GM18508 (cell line): Measurements from ENCODE around the gene PSMG2.

Experiments
- ATAC-seq: cut with Tn5 transposase; IDR thresholded peaks from one replicate; pipeline ENCODE4 v1.9.1; 2021; ENCODE audit warnings: moderate number of reproducible peaks; ENCODE audit not compliant: insufficient read depth, unreplicated experiment

PSMG2 gene

DNA sequence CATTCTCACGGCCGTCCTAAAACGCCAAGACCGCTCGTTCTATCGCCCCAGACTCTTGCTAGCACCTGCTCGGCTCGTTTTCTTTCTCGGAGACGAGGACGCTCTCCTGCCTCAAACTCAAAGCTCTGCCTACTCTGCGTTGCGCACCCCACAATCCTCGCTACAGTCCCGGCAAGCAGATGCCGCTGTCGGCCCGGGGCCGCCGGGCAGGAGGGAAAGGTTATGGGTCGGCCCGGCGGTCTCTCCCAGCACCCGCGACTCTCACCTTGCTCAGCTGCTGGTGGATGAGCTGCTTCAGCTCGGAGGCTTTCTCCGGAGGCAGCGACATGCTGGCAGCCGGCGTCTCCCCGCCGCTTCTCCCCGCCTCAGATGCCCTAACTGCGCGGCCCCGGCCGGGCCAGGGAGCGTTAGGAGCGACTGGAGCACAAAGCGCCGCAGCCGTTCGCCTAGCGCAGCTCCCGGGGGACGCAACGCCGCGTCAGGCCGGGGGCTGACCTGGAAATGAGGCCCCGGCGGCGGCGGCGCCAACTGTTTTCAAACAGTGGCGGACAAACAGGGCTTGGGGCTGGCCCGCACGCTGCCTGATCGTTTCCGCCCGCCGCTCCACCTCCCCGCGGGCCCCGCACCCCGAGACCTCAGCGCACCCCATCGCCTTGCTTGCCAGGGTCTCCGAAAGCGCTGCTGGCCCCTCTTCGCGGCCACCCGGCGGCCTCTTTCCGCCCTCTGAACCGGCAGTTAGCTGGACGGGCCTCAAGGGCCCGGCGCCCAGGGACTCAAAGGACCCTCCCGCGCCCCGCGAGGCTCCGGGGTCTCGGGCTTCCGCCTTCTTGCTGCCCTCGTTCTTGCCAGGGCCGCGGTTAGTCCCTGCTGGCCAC, at the start of gene PSMG2, which contains the start of gene CEP76:
PSMG2 (plus strand) TSS at position 822 of the 875 bp plus-strand sequence. CDS start 66 bp downstream, outside the sequence.
CEP76 (minus strand) TSS at position 503 of the 875 bp plus-strand sequence; CDS start at position 328, 175 bp downstream.
- peak; percentile 38 for ATAC-seq

DNA sequence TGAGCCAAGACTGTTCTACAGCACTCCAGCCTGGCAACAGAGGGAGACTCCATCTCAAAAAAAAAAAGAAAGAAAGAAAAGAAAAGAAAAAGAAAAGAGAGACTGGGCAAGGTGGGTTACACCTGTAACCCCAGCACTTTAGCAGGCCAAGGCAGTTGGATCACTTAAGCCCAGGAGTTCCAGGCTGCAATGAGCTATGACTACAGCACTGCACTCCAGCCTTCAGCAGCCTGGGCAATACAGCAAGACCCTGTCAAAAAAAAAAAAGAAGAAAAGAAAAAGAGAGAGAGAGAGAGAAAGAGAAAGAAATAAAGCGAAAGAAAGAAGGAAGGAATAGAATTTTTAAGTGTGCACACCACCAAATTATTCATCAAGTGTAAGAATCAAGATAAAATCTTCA, 47.9 kb upstream of the PSMG2 start:
- ATAC-seq: no peak

DNA sequence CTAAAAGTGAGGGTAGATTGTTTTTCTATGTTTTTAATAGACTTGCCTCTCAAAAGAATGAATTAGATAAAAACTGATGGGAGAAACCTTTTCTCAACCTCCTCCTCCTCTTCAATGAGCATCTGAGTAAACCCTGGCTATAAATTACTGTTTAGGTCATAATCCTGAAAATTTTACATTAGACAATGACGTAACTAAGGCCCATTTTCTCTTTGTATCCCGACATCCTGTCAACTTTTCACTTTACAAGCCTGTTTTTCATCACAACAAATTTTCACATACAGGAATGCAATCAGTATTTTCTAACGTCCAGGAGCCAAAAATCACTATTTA, 46.3 kb upstream of the PSMG2 start:
- no peak for ATAC-seq

DNA sequence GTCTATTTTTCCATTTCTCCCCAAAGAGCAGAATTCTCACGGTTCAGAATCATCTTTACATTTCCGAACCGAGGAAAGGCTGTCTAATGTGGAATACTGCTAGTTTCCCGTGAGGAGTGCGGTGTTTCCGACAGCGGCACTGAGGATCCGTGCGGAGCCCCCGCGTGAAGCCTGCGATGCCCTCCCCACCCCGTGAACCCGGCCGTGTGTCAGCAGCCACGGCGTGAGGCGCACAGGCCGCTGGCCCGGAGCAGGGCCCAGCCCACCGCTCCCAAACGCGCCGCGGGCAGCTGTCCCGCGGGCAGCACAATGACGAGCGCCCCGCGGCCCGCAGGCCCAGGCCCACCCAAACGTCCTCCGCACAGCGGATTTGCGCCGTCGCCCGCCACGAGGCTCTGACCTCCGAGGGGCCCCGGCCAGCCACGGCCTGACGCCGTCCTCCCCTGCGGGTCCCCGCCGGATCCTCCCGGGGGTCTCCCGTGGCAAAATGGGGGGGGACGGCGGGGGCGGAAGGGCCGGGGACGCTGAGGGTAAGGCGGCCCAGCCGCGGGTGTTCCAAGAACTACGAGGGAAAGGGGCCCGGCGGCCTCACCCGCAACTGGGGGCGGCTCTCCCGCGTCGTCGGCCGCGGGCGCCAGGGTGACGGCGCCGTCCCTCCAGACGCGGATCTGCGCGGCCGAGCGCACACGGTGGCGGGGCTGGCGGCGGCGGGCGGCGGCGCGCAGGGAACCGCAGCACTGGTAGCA, 45.7 kb upstream of the PSMG2 start:
- no peak for ATAC-seq

DNA sequence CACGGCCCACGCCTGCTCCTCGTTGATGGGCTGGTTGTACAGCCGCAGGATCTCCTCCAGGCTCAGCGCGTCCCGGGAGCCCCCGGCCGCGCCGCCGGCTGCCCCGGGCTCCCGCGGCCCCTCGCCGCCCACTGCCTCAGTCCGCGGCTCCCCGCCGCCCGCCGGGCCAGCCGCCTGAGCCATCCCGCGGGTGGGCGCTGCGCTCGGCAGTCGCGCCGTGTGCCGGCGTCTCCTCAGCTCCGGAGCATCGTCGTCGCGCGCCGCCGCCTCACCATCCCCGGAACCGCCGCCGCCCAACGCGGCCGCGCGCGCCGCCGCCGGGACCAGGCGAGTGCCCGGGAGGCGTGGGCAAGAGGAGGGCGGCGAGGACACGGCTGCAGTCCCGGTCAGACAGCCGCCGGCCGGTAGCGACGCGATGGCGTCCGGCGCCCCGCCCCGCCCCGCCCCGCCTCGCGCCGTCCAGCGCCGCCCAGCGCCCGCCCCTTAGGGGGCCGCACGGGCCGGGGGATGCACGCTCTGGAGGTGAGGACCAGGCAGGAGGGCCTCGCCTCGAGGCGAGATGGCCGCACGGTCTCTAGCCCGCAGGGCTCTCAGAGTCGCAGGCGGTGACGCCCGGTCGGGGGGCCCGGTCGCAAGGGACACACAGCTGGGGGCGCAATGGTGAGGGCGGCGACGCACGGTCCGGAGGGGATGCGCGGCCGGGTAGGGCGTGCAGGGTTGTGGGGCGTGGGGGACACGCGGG, 45.0 kb upstream of the PSMG2 start, which contains the start of gene SPIRE1:
SPIRE1 (minus strand) TSS at position 424 of the 742 bp plus-strand sequence; CDS start at position 183, 241 bp downstream.
- no peak for ATAC-seq

DNA sequence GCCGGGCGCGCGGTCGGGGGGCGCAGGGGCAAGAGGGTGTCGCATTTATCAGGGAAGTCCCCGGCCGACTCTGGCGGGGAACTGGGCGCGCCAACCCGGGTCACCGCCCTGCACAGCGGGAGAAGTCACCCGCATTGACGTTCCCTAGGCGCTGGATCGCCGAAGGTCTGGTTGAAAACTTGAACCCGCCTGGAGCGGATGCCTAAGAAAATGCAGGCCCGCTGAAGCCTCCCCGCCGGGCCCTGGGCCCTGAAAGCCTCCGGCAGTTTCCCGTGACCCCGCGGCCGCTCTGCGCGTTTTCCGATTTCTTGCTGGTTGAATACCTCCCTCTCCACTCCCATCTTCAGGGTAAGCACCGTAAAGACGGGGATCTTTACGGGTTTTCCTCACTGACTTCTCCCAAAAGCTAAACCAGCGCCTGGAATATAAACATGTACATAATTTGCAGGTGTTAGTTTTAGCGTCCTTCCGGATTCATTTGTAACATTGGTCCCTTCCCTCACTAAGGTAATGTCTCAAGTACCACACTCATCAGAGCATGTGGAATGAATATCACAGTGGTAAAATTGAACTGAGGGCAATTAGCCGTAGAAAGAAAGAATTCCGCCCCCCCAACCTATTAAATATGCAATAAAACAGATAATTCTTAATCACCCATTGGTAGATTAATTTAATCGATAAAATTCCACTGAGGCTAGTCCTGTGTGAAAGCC, 44.3 kb upstream of the PSMG2 start:
- ATAC-seq: no peak

DNA sequence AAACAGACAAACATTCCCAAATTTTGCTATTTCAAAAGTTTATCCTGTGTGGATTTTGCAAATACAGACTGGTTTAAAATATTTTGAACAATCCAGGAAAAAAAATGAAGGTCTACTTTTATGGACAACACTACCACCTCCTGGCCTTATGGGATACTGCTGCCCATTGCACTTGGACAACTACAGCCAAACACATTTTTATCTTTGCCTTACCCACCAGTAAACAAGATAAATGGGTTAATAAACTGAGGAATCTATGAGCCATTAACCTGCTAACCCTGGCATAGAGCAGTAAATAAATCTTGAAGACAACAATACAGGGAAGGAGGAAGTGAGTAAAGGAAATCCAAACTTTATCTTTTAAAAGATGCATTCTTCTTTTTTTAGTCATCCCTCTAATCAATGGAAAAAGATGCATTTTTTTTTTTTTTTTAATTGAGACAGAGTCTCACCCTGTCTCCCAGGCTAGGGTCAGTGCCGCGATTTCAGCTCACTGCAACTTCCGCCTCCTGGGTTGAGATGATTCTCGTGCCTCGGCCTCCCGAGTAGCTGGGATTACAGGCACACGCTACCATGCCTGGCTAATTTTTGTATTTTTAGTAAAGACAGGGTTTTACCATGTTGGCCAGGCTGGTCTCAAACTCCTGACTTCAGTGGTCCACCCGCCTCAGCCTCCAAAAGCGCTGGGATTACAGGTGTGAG, 42.8 kb upstream of the PSMG2 start:
- no peak for ATAC-seq

GRCh38 chr18:12668041-12668440, 34.8 kb upstream of the PSMG2 start:
- ATAC-seq: no peak

DNA sequence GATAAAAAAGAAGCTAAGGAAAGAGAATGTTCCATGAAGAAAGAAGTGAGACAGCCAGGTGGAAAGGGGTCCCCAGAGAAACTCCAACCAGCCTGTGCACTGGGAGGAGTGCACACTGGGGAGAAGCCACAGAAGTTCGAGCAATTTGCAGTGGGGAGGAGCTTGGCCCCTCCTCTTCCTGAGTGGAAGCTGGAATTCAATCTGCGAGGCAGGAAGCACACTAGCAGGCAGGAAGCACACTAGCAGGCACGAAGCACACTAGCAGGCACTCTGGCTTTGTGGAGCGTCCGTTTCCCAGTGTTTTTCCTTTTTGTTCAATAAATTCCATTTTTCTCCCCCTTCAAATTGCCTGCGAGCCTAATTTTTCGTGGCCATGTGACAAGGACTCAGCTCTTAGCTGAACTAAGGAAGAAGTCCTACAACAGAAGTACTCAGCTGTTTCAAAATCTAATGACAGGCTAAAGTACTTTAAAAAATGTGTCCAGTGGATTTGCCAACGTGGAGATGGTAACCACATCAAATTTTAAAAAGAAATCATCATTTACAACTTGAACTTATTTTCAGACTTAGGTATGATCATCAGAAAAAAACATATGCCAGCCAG, 23.6 kb upstream of the PSMG2 start:
- no peak for ATAC-seq

- no peak for ATAC-seq
These were observed 16.7 kb upstream of the PSMG2 start for GRCh38 chr18:12686100-12686499.

DNA sequence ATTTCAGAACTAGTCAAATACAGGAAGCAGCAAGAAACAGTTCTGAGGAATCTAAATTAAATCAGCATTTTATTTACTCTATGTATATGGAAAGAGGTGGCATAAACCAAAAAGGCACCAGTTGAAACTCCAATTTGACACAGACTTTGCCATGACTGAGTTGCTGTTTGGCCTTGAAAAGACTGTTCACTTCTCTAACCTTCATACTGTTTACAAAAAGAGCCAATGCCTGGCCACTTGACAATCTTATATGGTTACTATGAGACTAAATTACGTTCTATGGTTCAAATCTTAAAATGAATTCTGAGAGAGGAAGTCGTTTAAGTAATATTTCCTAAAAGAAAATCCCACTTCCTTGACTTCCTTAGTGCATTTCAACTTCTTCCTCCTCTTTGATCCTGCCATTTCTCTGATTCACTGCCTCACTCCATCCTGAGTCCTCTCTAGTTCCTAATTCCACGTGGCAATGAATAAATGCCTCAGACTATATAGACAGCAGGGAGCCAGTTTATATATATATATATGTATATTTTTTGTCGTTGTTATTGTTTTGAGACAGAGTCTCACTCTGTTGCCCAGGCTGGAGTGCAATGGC, 13.5 kb upstream of the PSMG2 start:
- ATAC-seq: no peak

DNA sequence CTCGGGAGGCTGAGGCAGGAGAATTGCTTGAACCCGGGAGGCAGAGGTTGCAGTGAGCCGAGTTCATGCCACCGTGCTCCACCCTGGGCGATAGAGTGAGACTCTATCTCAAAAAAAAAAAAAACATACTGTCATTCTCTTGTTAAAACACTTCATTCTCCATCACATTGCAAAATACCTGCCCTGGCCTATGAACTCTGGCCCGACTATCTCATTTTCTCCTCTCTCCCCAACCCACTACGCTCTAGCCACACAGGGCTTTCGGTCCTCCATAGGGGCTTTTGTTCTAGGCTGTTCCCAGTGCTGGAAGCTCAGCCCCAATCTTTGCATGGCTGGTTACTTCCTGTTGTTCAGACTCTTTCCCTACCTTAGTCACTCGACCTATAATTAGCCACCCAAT, 10.6 kb upstream of the PSMG2 start:
- ATAC-seq: no peak

DNA sequence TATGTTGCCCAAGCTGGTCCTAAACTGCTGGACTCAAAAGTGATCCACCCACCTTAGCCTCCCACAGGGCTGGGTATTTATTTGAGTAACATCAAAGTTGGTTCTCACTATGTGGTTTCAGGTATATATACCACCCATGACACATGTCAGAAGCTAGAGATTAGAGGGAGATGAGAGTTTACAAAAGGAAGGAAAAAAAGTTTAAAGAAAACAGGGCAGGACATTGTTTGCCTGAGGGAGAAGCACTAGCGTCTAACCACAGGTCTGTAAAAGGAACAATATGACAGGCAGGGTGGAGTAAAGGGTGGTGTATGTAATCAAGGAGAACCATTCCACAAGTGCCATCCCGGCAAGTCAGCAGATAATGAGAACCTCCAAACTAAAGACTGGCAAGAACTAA, 8.8 kb upstream of the PSMG2 start:
- ATAC-seq: no peak

DNA sequence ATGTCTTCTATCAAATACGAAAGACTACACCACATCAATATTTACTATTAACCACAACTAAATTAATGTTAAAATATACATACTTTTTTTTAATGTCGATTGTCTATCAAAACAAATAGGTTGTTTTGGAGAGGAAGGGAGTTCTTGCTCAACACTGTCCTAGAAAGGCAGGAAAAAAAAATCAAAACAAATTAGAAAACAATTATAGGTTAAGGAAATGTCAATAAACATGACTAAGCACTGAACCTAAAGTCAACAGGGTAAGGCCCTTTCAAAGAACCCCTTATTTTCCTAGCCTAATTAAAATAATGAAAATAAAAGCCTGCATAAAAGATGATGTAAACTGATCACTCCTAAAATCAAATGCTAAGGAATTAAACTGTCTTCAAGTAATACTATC, 3.1 kb upstream of the PSMG2 start:
- ATAC-seq: no peak

DNA sequence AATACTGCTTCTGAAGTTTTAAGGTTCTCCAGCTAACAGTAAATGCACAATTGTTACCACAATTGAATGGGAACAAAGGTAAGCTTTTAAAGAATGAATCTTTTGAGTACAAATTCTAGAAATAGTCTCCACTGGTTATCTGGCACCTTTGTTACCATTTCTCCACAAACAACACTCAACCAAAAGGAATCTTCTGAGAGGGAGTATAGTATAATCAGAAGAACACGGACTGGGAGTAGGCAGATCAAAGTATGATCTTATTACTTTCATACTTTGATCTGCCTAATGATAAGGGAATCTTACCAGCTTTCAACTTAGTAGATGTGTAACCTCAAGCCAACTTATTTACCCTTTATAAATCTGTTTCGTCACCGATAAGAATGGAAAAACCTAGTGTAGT, 1.7 kb upstream of the PSMG2 start:
- ATAC-seq: no peak

DNA sequence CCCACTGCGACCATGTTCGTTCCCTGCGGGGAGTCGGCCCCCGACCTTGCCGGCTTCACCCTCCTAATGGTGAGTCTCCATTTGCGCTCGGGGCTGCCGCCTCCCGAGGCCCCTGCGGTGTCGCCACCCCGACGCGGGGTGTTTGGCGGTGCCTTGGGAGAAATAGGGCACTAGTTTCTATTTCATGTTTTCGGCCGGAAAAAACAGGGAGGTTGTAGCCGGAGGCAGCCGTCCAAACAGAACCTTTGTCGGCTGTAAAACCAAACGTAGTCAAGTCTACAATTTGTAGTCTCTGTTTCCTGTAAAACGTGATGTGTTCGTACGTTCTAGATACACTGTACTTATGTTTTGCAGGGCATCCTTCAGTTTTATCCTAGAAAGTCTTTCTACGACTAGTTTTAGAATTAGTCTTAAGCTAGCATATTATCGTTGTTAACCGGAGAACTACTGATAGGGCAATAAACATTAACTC, 290 bp downstream of the PSMG2 start:
- no peak for ATAC-seq

- ATAC-seq: no peak
These were observed 822 bp downstream of the PSMG2 start for GRCh38 chr18:12703664-12704063.

- ATAC-seq: no peak
These were observed 8.6 kb downstream of the PSMG2 start for GRCh38 chr18:12711446-12711845.
